Panc1 (cell line): ENCODE results near the gene CUL4A. TPM values are rescaled to one million over a fixed set of nuclear protein-coding genes. Genes with fewer than 3 reads are reported as not detected.

Source experiments
- ATAC-seq: fragments of 200-7000 bp; cut with Tn5 transposase; 2 replicates; pipeline ENCODE4 v1.9.1; 2020; ENCODE audit warnings: mild to moderate bottlenecking, moderate library complexity
- BruUV-seq: library from RNA; stranded (reverse); fragments of 400-500 nt; replicated peaks from 2 replicates; lab custom pipeline; 2021; lab: Mats Ljungman, UMichigan
- CTCF ChIA-PET: fragments of 300-600 bp; sonication (Branson Sonifier 250); formaldehyde crosslinking; loops from one replicate; lab custom pipeline; 2022; ENCODE audit warnings: antibody characterized with exemption; lab: Charles Lee
- POLR2A ChIA-PET: fragments of 300-600 bp; sonication (Branson Sonifier 250); formaldehyde crosslinking; loops from one replicate; lab custom pipeline; 2022; ENCODE audit warnings: antibody characterized with exemption; lab: Charles Lee
- DNase-seq: peaks from one replicate; pipeline ENCODE4 v3.0.0-alpha.2; 2010; ENCODE audit warnings: low read depth, low spot score
- H3K27ac ChIP-seq: 2 replicates; pipeline ENCODE4 v1.5.1; 2011; ENCODE audit warnings: mild to moderate bottlenecking, low read length, inconsistent platforms
- H3K27me3 ChIP-seq: fragments of 200-500 bp; sonication (Bioruptor generic); 2 replicates; pipeline ENCODE4 v1.6.0; 2014; ENCODE audit warnings: low read length, inconsistent platforms; ENCODE audit not compliant: control insufficient read depth, insufficient read depth
- H3K36me3 ChIP-seq: fragments of 200-500 bp; sonication (Bioruptor generic); 2 replicates; pipeline ENCODE4 v1.5.1; 2014; ENCODE audit warnings: inconsistent platforms, mild to moderate bottlenecking, low read length, moderate library complexity; ENCODE audit not compliant: control insufficient read depth, insufficient read depth
- H3K4me1 ChIP-seq: 2 replicates; pipeline ENCODE4 v1.5.1; 2011; ENCODE audit warnings: inconsistent platforms, mild to moderate bottlenecking, low read length, moderate library complexity; ENCODE audit not compliant: control insufficient read depth, insufficient read depth
- H3K4me3 ChIP-seq, 2 experiments: 2 replicates each; pipeline ENCODE4 v1.5.1; 2011 to 2012; ENCODE audit warnings: low read depth in 2 of 2, low read length in 2 of 2, mild to moderate bottlenecking in 2 of 2, inconsistent platforms in 1 of 2, moderate library complexity in 1 of 2
- H3K9me3 ChIP-seq: fragments of 200-500 bp; sonication (Bioruptor generic); 2 replicates; pipeline ENCODE4 v1.5.1; 2014; ENCODE audit warnings: low read depth, mild to moderate bottlenecking, inconsistent platforms, low read length, moderate library complexity; ENCODE audit not compliant: control insufficient read depth, insufficient read depth
- POLR2AphosphoS5 ChIP-seq: IDR thresholded peaks from 2 replicates; pipeline ENCODE4 v1.6.1; 2012; ENCODE audit warnings: mild to moderate bottlenecking, low read depth, low read length, moderate library complexity
- SIN3A ChIP-seq: IDR thresholded peaks from 2 replicates; pipeline ENCODE4 v1.6.1; 2012; ENCODE audit warnings: low read depth, mild to moderate bottlenecking, low read length, moderate library complexity, borderline replicate concordance; ENCODE audit not compliant: insufficient read depth
- TCF7L2 ChIP-seq: IDR thresholded peaks from 2 replicates; pipeline ENCODE4 v1.6.1; 2011; ENCODE audit warnings: mild to moderate bottlenecking, low read depth, low read length, inconsistent platforms
- in situ Hi-C: cut with HindIII; loops from 2 replicates; pipeline ENCODE4 v1.10.0; 2016; ENCODE audit warnings: low sequenced_read_pairs, low pct_unique_long_range_greater_than_20kb
- intact Hi-C: fragments of 100-400 bp; cut with micrococcal nuclease; formaldehyde crosslinking; loops from one replicate; pipeline ENCODE4 v1.10.0; 2022; ENCODE audit not compliant: unreplicated experiment
- total RNA-seq: library from RNA; stranded (reverse); gene quantifications from one replicate; pipeline ENCODE4 v1.2.1, GENCODE V29; 2021; ENCODE audit not compliant: unreplicated experiment
- TF ChIP-seq, protein P1 (sequence below): fragments of 450-650 bp; IDR thresholded peaks from 2 replicates; pipeline ENCODE4 v1.5.1; 2017; ENCODE audit warnings: mild to moderate bottlenecking
- TF ChIP-seq, protein P2 (sequence below), 2 experiments: IDR thresholded peaks; 2 replicates each; pipeline ENCODE4 v1.6.1; 2011 to 2012; ENCODE audit warnings: low read depth in 2 of 2, control low read depth in 1 of 2, low read length in 1 of 2, mild to moderate bottlenecking in 1 of 2, moderate library complexity in 1 of 2; ENCODE audit not compliant: insufficient read depth in 1 of 2

Gene CUL4A
- total RNA-seq, 1 experiment from 2014 or later: 80.8 TPM

DNA sequence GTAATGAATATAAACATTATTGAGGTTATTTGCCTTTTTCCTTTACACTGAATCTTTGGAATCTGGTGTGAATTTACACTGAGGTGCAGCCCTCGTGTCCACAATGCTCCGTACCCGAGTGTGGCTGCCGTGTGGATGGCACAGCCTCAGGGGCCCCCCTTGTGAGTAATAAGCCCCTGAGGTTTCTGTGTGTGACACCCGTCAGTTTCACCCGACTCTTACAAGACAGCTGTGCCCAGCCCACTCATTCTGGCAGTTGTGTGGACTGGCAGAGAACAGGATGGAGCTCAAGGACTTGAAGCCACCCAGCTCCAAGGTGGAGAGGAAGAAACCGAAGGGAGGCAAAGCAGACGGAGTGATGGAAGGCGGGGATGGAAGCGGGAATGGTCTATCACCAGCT, 43.1 kb upstream of the CUL4A start:
- in situ Hi-C loops: no loop called here
- CTCF ChIA-PET: no interaction called here
- POLR2A ChIA-PET: no interaction called here

DNA sequence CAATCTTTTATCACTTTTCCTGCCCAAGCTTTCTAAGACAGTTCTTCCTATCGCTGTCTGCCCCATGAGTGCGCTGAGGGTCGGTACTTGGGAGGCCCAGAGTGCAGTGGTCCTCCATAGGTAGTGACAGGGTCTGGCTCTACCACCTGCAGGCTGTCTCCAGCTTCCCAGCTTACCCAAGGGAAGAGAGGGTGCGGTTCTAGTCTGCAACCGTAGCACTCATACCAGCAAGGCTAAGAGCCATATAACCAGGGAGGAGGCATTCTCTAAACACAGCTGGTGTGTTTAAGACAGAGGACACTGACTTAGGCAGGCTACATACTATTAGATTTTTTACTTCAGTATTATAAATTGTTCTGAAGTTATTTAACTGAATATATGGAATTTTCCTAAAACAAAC, 42.7 kb upstream of the CUL4A start:
- no TSS peak for BruUV-seq
- TF ChIP-seq, protein P1, sequence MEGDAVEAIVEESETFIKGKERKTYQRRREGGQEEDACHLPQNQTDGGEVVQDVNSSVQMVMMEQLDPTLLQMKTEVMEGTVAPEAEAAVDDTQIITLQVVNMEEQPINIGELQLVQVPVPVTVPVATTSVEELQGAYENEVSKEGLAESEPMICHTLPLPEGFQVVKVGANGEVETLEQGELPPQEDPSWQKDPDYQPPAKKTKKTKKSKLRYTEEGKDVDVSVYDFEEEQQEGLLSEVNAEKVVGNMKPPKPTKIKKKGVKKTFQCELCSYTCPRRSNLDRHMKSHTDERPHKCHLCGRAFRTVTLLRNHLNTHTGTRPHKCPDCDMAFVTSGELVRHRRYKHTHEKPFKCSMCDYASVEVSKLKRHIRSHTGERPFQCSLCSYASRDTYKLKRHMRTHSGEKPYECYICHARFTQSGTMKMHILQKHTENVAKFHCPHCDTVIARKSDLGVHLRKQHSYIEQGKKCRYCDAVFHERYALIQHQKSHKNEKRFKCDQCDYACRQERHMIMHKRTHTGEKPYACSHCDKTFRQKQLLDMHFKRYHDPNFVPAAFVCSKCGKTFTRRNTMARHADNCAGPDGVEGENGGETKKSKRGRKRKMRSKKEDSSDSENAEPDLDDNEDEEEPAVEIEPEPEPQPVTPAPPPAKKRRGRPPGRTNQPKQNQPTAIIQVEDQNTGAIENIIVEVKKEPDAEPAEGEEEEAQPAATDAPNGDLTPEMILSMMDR: no peak
- TF ChIP-seq SIN3A: no peak
- ChIA-PET CTCF (no interaction called here), POLR2A (no interaction called here)
- Histone ChIP-seq H3K27ac (no peak overlapping the region), H3K9me3 (no peaks in the 10 kb centered on the region), H3K27me3 (no peaks in the 10 kb centered on the region), H3K4me3 (no peak overlapping the region), H3K36me3 (no peaks in the 10 kb centered on the region; the same call in 1 of the 2 replicates), H3K4me1 (no peaks in the 10 kb centered on the region; the same call in 1 of the 2 replicates)
- in situ Hi-C loops (no loop called here), intact Hi-C loops (no loop called here)
- DNase-seq (no peak), ATAC-seq (no peak)

More for the DNA sequence above, 43.1 kb upstream of the CUL4A start:
- ATAC-seq: no peak
- Histone ChIP-seq H3K27ac (no peak overlapping the region), H3K27me3 (no peaks in the 10 kb centered on the region), H3K36me3 (no peaks in the 10 kb centered on the region), H3K9me3 (no peaks in the 10 kb centered on the region), H3K4me3 (no peak overlapping the region), H3K4me1 (no peaks in the 10 kb centered on the region; the same call in 1 of the 2 replicates)
- TF ChIP-seq TCF7L2 (no peak), POLR2AphosphoS5 (no peak), SIN3A (no peak)
- TF ChIP-seq, protein P2, sequence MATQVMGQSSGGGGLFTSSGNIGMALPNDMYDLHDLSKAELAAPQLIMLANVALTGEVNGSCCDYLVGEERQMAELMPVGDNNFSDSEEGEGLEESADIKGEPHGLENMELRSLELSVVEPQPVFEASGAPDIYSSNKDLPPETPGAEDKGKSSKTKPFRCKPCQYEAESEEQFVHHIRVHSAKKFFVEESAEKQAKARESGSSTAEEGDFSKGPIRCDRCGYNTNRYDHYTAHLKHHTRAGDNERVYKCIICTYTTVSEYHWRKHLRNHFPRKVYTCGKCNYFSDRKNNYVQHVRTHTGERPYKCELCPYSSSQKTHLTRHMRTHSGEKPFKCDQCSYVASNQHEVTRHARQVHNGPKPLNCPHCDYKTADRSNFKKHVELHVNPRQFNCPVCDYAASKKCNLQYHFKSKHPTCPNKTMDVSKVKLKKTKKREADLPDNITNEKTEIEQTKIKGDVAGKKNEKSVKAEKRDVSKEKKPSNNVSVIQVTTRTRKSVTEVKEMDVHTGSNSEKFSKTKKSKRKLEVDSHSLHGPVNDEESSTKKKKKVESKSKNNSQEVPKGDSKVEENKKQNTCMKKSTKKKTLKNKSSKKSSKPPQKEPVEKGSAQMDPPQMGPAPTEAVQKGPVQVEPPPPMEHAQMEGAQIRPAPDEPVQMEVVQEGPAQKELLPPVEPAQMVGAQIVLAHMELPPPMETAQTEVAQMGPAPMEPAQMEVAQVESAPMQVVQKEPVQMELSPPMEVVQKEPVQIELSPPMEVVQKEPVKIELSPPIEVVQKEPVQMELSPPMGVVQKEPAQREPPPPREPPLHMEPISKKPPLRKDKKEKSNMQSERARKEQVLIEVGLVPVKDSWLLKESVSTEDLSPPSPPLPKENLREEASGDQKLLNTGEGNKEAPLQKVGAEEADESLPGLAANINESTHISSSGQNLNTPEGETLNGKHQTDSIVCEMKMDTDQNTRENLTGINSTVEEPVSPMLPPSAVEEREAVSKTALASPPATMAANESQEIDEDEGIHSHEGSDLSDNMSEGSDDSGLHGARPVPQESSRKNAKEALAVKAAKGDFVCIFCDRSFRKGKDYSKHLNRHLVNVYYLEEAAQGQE (IDR thresholded peaks at IDR 0.05; ENCODE audit: insufficient read depth in 1 of 2, low read depth in 2 of 2, low read length in 1 of 2): no peak
- TF ChIP-seq, protein P1: no peak
- BruUV-seq: no TSS peak
- intact Hi-C loops: no loop called here
- DNase-seq: no peak
